Testis (tissue), 2 donors: ENCODE data around the gene ZZZ3.

Experiments
- CTCF ChIP-seq, 3 experiments: fragments of 450-650 bp in 2 of 3; fragments of 200-600 bp in 1 of 3; sonication (generic) in 1 of 3; IDR thresholded peaks; one replicate each; pipeline ENCODE4 v1.5.1; 2016 to 2019; ENCODE audit warnings: antibody characterized with exemption in 3 of 3, mild to moderate bottlenecking in 2 of 3, moderate library complexity in 1 of 3
- POLR2A ChIP-seq: fragments of 450-650 bp; IDR thresholded peaks from one replicate; pipeline ENCODE4 v1.6.1; 2017; ENCODE audit warnings: antibody characterized with exemption, mild to moderate bottlenecking, moderate library complexity

- TF ChIP-seq CTCF (IDR thresholded peaks at IDR 0.05) (no peak), POLR2A (no peak)
Measured at GRCh38 chr1:77732090-77732489, 49.6 kb upstream of the ZZZ3 start.
